ENCODE results near the gene FERMT2.

FERMT2 gene

DNA sequence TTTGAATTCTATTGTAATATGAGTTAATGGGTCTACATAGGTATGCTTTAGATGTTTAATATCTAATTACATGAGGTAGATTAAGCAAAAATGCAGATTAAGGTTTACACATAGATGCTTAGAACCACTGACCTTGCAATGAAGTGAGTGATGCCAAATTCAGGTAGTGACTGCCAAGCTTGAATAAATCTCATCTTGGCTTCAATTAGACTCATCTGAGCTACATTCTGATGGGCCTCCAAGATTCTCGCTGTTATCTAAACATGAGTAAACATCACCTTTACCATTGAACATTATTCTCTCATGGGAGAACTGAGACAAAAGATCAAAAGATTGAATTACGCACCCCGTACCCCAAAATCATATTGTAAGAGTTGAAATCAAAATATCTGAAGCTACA is 90.6 kb downstream of the FERMT2 start:
- no peak for DNase-seq

DNA sequence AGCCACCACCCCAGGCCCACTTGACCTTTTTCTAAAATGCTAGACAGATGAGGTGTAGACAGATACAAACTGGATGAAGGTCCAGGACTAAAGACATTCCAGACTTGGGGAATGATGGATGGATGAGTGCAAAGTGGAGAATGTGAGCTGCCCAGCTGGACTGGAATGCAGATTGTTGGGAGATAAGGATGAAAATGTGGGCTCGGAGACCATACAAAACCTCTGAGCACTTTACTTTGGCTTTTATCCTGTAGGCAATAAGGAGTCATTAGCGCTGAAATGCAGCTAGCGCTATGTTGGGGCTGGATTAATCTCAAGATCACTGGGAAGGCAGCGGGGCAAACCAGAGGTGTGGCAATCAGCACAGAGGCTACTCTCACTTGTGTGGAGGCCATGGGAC is 94.7 kb downstream of the FERMT2 start:
- no peak for DNase-seq

DNA sequence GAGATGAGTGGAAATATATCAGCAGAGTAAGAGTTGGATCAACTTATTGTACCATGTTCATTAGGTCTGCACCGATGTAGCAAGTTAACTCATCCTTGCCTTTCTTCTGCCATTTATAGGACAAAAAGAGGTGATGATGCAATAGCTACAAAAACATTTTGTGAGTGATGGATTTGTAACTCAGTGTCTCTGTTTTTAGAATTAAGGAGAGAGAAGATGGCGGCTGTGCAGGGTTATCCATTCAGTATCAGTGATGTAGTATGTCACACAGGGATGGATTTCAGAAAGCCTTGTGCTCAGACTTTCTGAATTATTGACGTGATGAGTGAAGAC is 97.4 kb downstream of the FERMT2 start:
- DNase-seq = no peak

DNA sequence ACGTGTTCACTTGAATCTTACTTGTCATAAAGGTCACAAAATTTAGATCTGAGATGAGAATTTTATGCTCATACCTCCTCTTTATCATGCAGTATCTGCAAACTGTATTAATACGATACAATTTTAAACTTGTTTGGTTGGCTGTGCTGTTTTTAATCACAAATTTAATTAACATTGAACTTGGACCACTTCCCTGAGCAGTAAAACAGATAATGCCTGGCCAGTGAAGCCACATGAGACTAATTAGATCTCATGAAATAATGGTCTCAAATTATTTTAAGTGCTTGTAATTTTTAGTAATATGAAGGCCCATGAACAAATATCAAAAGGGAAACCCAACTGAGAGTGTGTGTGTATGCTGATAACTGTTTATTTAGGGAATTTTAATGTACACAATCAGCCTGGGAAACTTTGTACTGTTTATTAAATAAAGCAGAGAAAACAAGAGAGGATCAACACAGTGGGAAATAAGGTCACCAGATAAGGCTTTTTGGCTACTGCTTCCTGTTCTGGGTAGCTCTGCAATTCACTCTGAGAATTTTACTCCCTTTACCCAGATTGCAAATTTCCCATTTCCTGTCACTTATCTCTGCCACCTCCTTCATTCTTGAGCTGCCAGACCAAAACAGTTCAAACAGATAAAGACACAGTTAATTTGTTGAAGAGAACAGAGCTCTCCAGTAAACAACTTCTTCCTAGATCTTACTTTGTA is 97.9 kb downstream of the FERMT2 start:
- DNase-seq = no peak

DNA sequence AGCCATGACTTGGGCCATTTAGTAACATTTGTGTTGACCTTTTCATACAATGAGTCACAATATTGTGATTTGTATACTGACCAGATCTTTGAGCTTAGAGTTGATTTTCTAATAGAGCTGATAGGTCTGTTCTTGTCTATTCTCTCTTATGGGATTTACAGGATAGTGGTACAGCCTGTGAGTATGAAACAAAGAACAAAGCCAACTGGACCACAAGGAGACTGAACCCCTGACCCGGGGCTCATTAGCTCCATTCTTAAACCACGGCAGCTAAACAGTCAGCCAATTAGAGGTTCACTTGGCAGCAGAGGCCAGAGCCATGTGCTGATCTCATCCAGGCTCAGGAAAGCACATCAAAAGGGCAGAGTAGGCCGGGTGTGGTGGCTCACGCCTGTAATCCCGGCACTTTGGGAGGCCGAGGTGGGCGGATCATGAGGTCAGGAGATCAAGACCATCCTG is 100.4 kb downstream of the FERMT2 start:
- DNase-seq = no peak

DNA sequence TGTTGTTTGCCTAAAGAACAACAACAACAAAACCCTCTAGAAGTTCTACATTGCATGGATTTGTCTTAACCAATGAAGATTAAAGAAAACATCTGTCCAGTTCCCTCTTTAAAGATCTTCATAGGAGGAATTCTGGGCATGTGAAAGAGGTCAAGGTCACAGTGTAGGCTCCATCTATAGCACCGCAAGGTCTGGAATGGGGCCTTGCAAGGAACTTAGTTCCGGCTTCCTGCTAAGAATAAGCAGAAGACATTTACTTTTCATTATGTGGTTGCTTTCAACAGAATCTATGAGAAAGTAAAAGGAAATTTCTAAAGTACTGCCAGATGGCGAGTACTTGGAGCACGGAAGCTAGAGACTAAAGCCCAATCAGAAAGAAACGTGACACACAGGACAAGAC is 102.2 kb downstream of the FERMT2 start:
- DNase-seq = no peak

DNA sequence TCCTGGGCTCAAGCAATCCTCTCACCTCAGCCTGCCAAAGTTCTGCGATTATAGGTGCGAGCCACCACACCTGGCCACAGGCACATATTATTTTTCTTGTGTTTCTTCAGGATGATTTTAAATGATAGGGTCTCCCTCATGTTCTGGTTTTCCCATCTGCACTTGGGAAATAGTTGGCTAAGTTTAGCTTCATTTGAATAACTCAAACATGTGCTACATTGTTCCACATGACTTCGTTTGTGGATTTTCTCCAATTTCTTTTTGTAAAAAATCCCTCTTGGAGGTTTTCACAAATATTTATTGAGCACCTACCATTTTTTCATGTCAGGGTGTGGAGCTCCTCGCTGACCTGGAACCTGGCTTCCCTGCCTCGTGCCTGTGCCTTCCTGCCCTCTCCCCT is 104.3 kb downstream of the FERMT2 start:
- DNase-seq = no peak

DNA sequence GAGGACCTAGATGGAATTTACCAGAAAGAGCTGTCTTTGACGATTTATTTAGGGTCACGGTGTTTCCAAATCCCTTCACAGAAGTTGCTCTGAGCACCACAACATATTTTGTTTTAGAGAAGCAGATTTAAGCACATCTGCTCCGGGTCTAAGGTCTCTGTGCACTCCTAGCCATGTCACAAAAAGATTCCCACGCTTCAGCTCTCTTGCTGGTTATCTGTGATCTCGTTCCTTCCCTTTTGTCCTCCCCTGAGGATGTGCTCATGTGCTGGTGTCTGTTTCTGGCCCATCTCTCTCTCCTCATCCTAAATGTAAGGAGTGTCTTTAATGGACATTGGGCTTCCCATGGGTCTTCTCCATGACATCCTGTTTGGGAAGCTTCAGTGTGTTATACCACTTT is 105.8 kb downstream of the FERMT2 start:
- no peak for DNase-seq

DNA sequence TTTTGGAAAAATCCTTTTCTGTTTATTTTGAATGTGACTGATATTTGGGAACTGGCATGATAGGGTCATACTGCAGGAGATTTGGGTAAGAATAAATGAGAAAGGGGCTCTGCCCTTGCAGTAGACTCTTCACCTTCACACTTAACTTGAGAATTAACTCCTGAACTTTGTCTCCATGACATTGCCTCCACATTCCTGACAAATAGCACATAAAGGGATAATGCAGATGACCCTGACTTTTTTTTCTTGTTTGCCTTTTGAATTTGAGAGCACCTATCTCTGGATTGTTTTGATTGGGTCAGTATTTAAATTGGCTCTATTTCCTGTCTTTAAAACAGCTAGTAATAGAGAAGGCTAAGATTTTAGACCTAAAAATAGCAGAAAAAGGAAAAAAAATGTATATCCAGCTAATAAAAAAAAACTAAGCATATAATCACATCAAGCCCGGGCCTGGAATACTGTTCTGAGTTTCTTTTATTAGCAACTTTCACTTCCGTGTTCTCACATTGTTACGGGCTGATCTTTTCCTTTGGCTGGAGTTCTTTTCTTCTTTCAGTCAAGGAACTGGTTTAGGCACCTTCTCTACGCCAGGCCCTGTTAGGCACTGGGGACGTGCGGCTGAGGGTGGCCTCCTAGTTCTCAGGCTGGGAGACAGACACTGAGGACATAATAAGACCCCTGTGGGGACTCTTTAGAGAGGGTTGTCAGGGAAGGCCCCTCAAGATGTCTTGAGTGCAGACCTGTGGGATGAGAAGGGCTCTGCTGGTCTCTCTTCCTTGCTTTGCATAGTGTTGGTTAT is 106.4 kb downstream of the FERMT2 start:
- no peak for DNase-seq

DNA sequence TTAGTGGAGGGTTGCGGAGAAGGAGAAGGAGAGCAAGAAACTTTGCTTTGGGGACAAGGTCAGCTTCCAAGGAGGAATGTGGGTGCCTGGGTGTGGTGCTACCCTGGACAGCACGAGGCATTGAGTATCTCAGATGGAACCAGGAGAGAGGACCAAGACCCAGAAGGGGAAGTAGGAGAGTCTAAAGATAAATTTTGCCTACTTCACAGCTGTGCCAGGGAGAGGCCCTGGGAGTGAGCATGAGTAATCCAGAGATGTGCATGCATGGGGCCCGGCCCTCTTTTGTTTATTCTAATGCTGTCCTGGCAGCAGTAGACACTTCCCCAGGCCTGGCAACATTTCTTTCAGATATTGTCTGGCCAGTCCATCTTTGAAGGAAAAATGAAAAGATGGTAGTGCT is 110.0 kb downstream of the FERMT2 start:
- DNase-seq = no peak

DNA sequence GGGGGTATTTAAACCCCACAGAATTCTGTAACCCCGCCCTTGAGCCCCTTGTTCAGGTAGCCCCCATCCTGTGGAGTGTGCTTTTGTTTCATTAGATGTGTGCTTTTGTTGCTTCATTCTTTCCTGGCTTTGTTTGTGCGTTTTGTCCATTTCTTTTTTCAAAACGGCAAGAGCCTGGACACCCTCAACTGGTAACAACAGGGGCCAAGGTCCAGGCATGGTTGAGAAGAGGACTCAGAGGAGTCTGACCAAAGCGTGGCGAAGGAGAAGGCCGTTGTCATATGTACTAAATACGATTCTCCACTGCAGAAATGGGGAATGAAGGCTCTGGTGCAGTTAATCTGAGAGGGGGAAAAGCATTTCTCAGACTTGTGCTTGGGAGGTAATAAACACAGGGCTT is 113.4 kb downstream of the FERMT2 start:
- DNase-seq = no peak

DNA sequence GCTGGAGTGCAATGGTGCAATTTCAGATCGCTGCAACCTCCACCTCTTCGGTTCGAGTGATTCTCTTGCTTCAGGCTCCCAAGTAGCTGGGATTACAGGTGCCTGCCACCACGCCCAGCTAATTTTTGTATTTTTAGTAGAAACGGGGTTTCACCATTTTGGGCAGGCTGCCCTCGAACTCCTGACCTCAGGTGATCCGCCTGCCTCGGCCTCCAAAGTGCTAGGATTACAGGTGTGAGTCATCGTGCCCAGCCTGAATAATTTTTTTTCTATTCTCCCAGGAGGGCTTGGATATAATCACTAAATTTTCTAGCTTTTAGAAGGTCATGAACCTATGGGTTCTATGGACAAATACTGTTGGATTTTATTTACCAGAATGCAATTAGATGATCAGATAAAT is 114.8 kb downstream of the FERMT2 start:
- DNase-seq = no peak

DNA sequence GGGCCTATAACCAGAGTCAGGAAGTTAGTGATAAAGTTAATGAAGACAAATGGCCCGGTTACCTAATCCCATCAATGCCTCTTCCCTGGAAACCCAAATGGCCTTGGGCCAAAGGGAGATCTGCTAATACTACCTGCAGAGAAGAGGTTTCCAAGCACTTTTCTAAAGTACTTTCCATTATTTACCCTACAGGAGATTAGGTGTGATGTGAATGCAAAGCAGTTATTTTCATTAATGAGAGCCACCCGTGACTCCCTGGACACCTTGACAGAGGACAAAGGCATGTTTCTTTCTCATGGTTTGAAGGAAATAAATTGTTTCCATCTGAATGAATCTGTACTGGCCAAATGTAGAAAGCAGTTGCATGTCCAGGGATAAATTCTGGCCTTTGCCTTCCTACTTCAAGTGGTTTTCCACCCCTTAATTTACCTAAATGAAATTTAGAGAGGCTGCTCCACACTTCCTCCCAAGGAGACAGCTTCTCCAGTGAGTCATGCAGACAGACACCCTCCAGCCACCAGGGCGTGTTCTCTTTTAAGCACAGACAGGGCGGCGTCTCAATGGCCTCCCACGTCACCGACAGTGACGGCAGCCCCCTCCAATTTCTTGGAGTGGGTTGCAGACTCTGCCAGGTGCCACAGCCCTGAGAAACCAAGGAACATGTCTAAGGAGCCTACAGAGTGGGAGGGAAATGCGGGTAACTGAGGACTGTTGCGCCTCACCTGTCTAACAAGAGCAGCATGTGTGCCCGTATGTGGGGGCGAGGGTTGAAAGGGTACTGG is 115.5 kb downstream of the FERMT2 start:
- DNase-seq = no peak

DNA sequence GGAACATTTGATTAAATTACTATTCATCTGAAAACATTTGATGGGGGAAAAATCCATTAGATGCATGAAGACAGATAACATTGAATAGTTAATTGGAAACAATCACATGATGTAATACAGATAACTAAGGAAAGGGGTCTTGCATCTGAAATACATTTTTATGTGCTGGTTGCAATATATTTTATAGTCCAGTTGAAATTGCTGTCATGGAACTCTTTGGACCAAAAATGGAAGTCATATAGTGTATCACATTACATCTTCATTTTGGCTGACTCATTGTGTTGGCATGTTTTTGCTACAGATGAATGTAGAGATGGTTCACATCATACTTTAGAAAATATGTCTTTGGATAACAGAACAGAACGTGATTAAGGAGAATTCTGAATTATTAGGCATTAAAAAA is 116.4 kb downstream of the FERMT2 start:
- DNase-seq = no peak

DNA sequence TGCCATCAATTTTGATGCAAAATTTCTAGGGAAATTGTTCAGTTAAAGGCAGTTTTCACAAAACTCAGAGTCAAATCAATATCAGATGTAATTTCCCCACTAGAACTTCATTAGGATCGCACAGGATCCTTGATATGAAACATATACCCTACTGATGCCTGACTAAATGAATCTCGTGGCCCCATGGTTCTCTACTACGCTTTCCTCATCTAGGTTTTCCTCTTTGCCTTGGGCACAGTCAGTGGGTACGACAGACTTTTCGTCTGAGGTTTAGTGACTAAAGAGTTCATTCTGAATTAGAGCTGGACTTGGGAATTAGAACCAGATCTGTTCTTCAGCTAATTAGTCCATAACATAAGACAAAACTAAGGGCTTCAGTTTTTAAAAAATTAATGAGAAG is 117.0 kb downstream of the FERMT2 start:
- no peak for DNase-seq

DNA sequence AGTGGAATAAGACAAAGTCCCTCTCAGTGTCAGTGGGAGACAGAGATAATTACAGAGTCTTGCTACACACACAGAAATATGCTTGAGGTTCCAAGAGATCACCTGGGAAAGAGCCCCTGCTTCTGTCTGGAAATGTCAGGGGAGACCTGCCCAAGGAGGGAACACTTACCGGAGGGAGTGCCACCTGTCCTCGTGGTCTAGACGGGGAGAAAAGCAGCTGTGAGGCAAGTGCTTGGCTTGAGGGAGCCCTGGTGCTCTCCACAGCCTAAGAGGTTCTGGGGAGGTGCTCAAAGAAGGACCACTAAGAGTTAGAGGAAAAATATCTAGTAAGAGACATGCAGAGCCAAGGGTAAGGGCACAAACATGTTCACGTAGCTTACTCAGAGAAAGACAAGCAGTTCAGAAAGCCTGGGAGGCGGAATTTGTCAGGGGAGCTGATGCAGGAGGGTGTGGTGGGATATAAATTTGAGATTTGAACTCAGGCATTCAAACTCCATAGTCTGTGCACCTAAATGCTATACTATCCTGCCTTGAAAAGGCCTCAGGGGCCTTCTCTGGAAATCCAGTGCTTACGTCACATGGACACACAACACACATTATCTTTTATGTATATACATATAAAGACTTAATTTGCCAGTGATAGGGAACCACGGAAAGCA is 121.2 kb downstream of the FERMT2 start:
- no peak for DNase-seq

DNA sequence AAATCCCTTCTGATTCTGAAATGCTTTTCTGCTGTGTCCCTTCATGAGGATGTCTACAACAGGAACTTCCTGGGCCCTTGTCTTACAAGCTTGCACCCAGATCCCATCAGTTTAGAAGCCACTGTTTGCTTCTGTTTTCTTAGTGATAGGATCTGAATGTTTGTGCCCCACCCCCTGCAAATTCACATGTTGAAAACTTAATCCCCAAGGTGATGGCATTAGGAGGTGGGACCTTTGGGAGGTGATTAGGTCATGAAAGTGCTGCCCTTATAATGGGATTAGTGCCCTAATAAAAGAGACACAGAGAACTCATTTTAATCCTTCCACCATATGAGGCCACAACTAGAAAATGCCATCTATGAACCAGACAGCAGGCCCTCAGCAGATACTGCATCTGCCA is 123.4 kb downstream of the FERMT2 start:
- no peak for DNase-seq

DNA sequence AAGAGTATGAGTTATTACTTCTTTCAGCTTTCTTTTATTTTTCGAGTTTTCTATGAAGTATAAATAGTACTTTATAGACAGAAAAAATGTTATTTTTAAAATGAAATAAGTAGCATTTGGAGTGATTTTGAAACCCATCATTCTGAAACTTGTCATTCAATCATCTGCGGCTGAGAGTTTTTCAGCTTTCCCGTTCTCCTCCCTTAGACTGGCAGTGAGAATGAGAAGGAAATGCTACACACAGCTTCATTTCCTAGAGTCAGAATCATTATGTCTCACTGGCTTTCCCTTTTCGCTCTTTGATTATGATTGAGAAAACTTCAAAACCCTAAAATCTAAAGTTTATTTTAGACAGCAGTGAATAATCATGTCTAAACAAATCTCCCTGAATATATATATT is 125.8 kb downstream of the FERMT2 start:
- no peak for DNase-seq

DNA sequence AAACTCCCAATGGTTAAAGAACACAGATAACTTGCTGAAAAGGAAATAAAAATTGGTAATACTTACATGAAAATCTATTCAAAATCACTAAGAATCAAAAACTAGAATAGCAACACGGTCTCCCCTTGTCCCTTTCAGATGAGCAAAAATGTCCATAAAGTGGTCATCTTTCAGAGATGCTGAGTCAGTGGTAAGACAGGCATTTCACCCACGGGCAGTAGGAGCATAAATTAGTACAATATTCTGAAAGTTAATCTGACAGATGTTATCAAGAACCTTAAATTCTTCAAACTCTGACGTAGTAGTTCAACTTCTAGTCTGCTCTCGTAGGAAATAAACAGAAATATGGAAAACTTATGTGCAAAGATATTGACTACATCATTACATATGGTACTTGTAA is 126.4 kb downstream of the FERMT2 start:
- DNase-seq = no peak

DNA sequence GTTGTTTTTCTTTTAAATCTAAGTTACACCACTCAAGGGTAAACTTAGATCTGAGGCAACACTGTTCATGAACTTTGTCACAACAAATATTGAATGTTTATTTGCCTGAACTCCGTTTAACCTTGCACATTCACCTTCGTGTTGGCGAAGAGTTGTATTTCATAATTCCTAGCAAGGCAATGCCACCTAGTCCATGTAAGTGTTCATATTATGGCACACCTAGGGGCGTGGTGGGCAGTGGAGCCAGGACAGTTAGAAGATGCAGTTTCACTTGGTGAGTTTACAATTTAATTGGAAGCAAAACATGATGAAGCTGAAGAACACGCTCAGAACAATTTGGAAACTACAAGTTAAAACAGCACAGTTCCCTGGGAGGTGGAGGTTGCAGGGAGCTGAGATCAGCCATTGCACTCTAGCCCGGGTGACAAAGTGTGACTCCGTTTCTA is 129.0 kb downstream of the FERMT2 start:
- DNase-seq = no peak

DNA sequence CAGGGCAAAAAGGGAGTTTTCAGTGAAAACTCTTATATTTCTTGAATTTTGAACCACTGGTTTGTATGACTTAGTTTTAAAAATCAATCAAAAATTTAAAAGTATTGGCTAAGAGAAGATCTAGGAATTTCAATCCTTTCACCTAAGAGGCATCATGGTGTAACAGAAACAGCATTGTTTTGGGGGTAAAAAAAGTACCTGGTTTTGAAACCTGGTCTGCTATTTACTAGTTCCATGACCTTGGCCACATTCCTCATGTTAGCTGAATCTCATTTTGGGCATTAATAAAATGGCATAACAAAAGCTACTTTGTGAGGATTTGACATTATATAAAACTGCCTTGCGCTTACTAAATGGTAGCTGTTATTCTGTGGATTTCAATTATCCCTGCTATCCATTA is 142.7 kb downstream of the FERMT2 start:
- no peak for DNase-seq

Measured in GOT3 (cell line).